ENCODE data around the gene AP3S2.

AP3S2 gene

GRCh38 chr15:89812847-89813320 is 80.9 kb downstream of the AP3S2 start:
- no peak for FAIRE-seq

GRCh38 chr15:89812011-89812846 is 81.6 kb downstream of the AP3S2 start:
- FAIRE-seq = no peak

GRCh38 chr15:89810837-89811236 is 83.0 kb downstream of the AP3S2 start:
- FAIRE-seq = no peak

GRCh38 chr15:89809787-89810148 is 84.0 kb downstream of the AP3S2 start:
- no peak for FAIRE-seq

- no peak for FAIRE-seq
These were observed 84.6 kb downstream of the AP3S2 start for GRCh38 chr15:89809093-89809786.

- no peak for FAIRE-seq
These were observed 85.5 kb downstream of the AP3S2 start for GRCh38 chr15:89808160-89808870.

- no peak for FAIRE-seq
These were observed 86.1 kb downstream of the AP3S2 start for GRCh38 chr15:89807689-89808088.

- FAIRE-seq = no peak
These were observed 86.9 kb downstream of the AP3S2 start for GRCh38 chr15:89806559-89807550.

GRCh38 chr15:89806210-89806558 is 87.6 kb downstream of the AP3S2 start:
- no peak for FAIRE-seq

- FAIRE-seq = no peak
These were observed 88.3 kb downstream of the AP3S2 start for GRCh38 chr15:89805241-89806209.

GRCh38 chr15:89803941-89804800 is 89.6 kb downstream of the AP3S2 start:
- FAIRE-seq = no peak

GRCh38 chr15:89802986-89803824 is 90.6 kb downstream of the AP3S2 start:
- FAIRE-seq = no peak

- FAIRE-seq = no peak
These were observed 91.4 kb downstream of the AP3S2 start for GRCh38 chr15:89802231-89802928.

GRCh38 chr15:89801471-89802195 is 92.2 kb downstream of the AP3S2 start:
- no peak for FAIRE-seq

- FAIRE-seq = no peak
These were observed 93.8 kb downstream of the AP3S2 start for GRCh38 chr15:89799918-89800498.

- no peak for FAIRE-seq
These were observed 94.5 kb downstream of the AP3S2 start for GRCh38 chr15:89799011-89799911.

Measured in colon (tissue), 2 donors.